IMR-90 (cell line): Measurements from ENCODE around the gene DYSF. TPM values are rescaled to one million over a fixed set of nuclear protein-coding genes. Genes with fewer than 3 reads are reported as not detected.

ENCODE experiments used
- ATAC-seq: fragments of 200-7000 bp; cut with Tn5 transposase; 2 replicates; pipeline ENCODE4 v1.9.1; 2020; ENCODE audit warnings: low read depth, mild to moderate bottlenecking, moderate library complexity
- BruUV-seq: library from RNA; stranded (reverse); fragments of 400-500 nt; replicated peaks from 2 replicates; lab custom pipeline; 2021; lab: Mats Ljungman, UMichigan
- CTCF ChIA-PET: fragments of 300-600 bp; formaldehyde crosslinking; extraction: SDS; loops from one replicate; lab custom pipeline; 2021; ENCODE audit warnings: antibody characterized with exemption; lab: Yijun Ruan, JAX
- POLR2A ChIA-PET: fragments of 300-600 bp; sonication (Branson Sonifier 250); formaldehyde crosslinking; loops from one replicate; lab custom pipeline; 2022; ENCODE audit warnings: antibody characterized with exemption; ENCODE audit not compliant: unreplicated experiment; lab: Charles Lee
- DNase-seq: peaks from one replicate; pipeline ENCODE4 v3.0.0; 2013
- H2AFZ ChIP-seq: replicated peaks from 2 replicates; pipeline ENCODE3; 2013; ENCODE audit warnings: low read length, mild to moderate bottlenecking; ENCODE audit not compliant: poor library complexity
- H2AK5ac ChIP-seq: 2 replicates; pipeline ENCODE4 v1.6.1; 2013; ENCODE audit warnings: low read depth, low read length, inconsistent platforms
- H2AK9ac ChIP-seq: replicated peaks from 2 replicates; pipeline ENCODE3; 2013; ENCODE audit warnings: mild to moderate bottlenecking, low read depth, low read length, moderate library complexity; ENCODE audit not compliant: poor library complexity
- H2BK120ac ChIP-seq: 2 replicates; pipeline ENCODE4 v1.6.1; 2013; ENCODE audit warnings: low read depth, low read length, inconsistent platforms
- H2BK15ac ChIP-seq: 3 replicates; pipeline ENCODE4 v1.6.1; 2013; ENCODE audit warnings: low read depth, low read length, inconsistent platforms
- H2BK20ac ChIP-seq: 2 replicates; pipeline ENCODE4 v1.6.1; 2013; ENCODE audit warnings: low read depth, mild to moderate bottlenecking, inconsistent platforms, low read length, moderate library complexity
- H2BK5ac ChIP-seq: 2 replicates; pipeline ENCODE4 v1.6.1; 2013; ENCODE audit warnings: mild to moderate bottlenecking, low read depth, low read length, inconsistent platforms; ENCODE audit not compliant: poor library complexity, severe bottlenecking
- H3K14ac ChIP-seq: replicated peaks from 2 replicates; pipeline ENCODE4 v1.6.1; 2013; ENCODE audit warnings: low read depth, low read length, inconsistent platforms
- H3K18ac ChIP-seq: 2 replicates; pipeline ENCODE4 v1.6.1; 2013; ENCODE audit warnings: low read depth, low read length, control low read depth
- H3K23ac ChIP-seq: 2 replicates; pipeline ENCODE4 v1.6.1; 2013; ENCODE audit warnings: low read depth, low read length, inconsistent platforms
- H3K27ac ChIP-seq: 2 replicates; pipeline ENCODE4 v1.5.1; 2013; ENCODE audit warnings: mild to moderate bottlenecking, control low read depth, low read length; ENCODE audit not compliant: insufficient read depth
- H3K27me3 ChIP-seq: 2 replicates; pipeline ENCODE4 v1.6.1; 2013; ENCODE audit warnings: low read length; ENCODE audit not compliant: control insufficient read depth, insufficient read depth
- H3K36me3 ChIP-seq: 2 replicates; pipeline ENCODE4 v1.6.1; 2013; ENCODE audit warnings: low read length, mixed read lengths; ENCODE audit not compliant: control insufficient read depth, insufficient read depth
- H3K4ac ChIP-seq: 2 replicates; pipeline ENCODE4 v1.6.1; 2013; ENCODE audit warnings: low read depth, low read length, inconsistent platforms
- H3K4me1 ChIP-seq: 2 replicates; pipeline ENCODE4 v1.6.1; 2013; ENCODE audit warnings: low read length, mixed read lengths; ENCODE audit not compliant: control insufficient read depth, insufficient read depth
- H3K4me2 ChIP-seq: 2 replicates; pipeline ENCODE4 v1.6.1; 2013; ENCODE audit warnings: low read depth, mild to moderate bottlenecking, control low read depth, low read length, moderate library complexity
- H3K4me3 ChIP-seq: 2 replicates; pipeline ENCODE4 v1.5.1; 2013; ENCODE audit warnings: low read depth, mild to moderate bottlenecking, control low read depth, low read length, moderate library complexity; ENCODE audit not compliant: insufficient read depth
- H3K56ac ChIP-seq: 2 replicates; pipeline ENCODE4 v1.6.1; 2013; ENCODE audit warnings: low read length, inconsistent platforms; ENCODE audit not compliant: insufficient read depth; ENCODE audit errors: extremely low read depth
- H3K79me1 ChIP-seq, 2 experiments: 2 replicates each; pipeline ENCODE4 v1.6.1; 2013; ENCODE audit warnings: low read length in 2 of 2, inconsistent platforms in 1 of 2, low read depth in 1 of 2
- H3K9ac ChIP-seq: 2 replicates; pipeline ENCODE4 v1.6.1; 2013; ENCODE audit warnings: low read depth, low read length, control low read depth
- H3K9me1 ChIP-seq: 2 replicates; pipeline ENCODE4 v1.6.1; 2013; ENCODE audit warnings: low read length, inconsistent platforms; ENCODE audit not compliant: insufficient read depth
- H3K9me3 ChIP-seq: 2 replicates; pipeline ENCODE4 v1.6.1; 2013; ENCODE audit warnings: low read length; ENCODE audit not compliant: control insufficient read depth, insufficient read depth
- H4K20me1 ChIP-seq: 2 replicates; pipeline ENCODE4 v1.6.1; 2013; ENCODE audit warnings: low read length, inconsistent platforms; ENCODE audit not compliant: insufficient read depth
- H4K5ac ChIP-seq: 2 replicates; pipeline ENCODE4 v1.6.1; 2013; ENCODE audit warnings: mild to moderate bottlenecking, low read depth, low read length, control low read depth
- H4K8ac ChIP-seq, 2 experiments: 2 replicates each; pipeline ENCODE4 v1.6.1; 2013; ENCODE audit warnings: low read depth in 2 of 2, low read length in 2 of 2, control low read depth in 1 of 2, inconsistent platforms in 1 of 2
- H4K91ac ChIP-seq: 2 replicates; pipeline ENCODE4 v1.6.1; 2013; ENCODE audit warnings: low read depth, low read length, inconsistent platforms; ENCODE audit not compliant: insufficient read depth
- FOS ChIP-seq: fragments of 150-350 bp; IDR thresholded peaks from 2 replicates; pipeline ENCODE4 v1.6.1; 2016; ENCODE audit warnings: low read depth, low read length
- MAFK ChIP-seq: IDR thresholded peaks from 2 replicates; pipeline ENCODE4 v1.6.1; 2012; ENCODE audit warnings: low read depth, low read length, improper control_type of control experiment
- NFE2L2 ChIP-seq: fragments of 150-350 bp; IDR thresholded peaks from 2 replicates; pipeline ENCODE4 v1.6.1; 2016; ENCODE audit warnings: low read depth, mild to moderate bottlenecking, low read length
- RCOR1 ChIP-seq: IDR thresholded peaks from 2 replicates; pipeline ENCODE4 v1.6.1; 2012; ENCODE audit warnings: mild to moderate bottlenecking, low read length, improper control_type of control experiment; ENCODE audit not compliant: insufficient replicate concordance
- SMC3 ChIP-seq: fragments of 150-350 bp; IDR thresholded peaks from 2 replicates; pipeline ENCODE4 v1.6.1; 2016; ENCODE audit warnings: low read depth, mild to moderate bottlenecking, antibody characterized with exemption, low read length, moderate library complexity
- WGBS, 2 experiments: methylation state at CpG; one replicate each; pipeline versions ENCODE4 v1.1.5 to v1.1.7; 2013; ENCODE audit warnings: missing lambda C conversion rate in 2 of 2; ENCODE audit not compliant: insufficient read length in 1 of 2; ENCODE audit errors: extremely low coverage in 2 of 2; 5-methylcytosine and 5-hydroxymethylcytosine counted together
- dilution Hi-C: fragments of 300-500 bp; cut with HindIII; formaldehyde crosslinking; loops from one replicate; pipeline ENCODE4 v1.14.3; 2018; ENCODE audit warnings: low sequenced_read_pairs; ENCODE audit not compliant: unreplicated experiment
- in situ Hi-C: fragments of 300-500 bp; cut with MboI; formaldehyde crosslinking; loops from 3 replicates; pipeline ENCODE4 v1.14.3; 2019; ENCODE audit warnings: low sequenced_read_pairs, inconsistent platforms, mixed read lengths
- intact Hi-C: fragments of 100-400 bp; cut with micrococcal nuclease; formaldehyde crosslinking; loops from 2 replicates; pipeline ENCODE4 v1.10.0; 2022
- polyA plus RNA-seq, 3 experiments: library from polyadenylated mRNA; depleted of rRNA; stranded (reverse); fragments of >200 nt; gene quantifications; 2 replicates each; pipeline ENCODE4 v1.2.3, GENCODE V29; 2012; ENCODE audit warnings: low replicate concordance in 1 of 3
- total RNA-seq: library from RNA; depleted of rRNA; stranded (reverse); fragments of >200 nt; gene quantifications from 2 replicates; pipeline ENCODE4 v1.2.3, GENCODE V29; 2012
- TF ChIP-seq, protein P1 (sequence below): fragments of 150-350 bp; IDR thresholded peaks from 2 replicates; pipeline ENCODE4 v1.6.1; 2017; ENCODE audit warnings: mild to moderate bottlenecking, antibody characterized with exemption, low read length, low read depth
- TF ChIP-seq, protein P2 (sequence below): conservative IDR thresholded peaks from 2 replicates; pipeline ENCODE4 v1.5.1; 2012; ENCODE audit warnings: mild to moderate bottlenecking, low read depth, low read length, improper control_type of control experiment

The DYSF gene
- total and polyA plus RNA-seq, 2 of the 4 experiments (the other 2 are of a cell fraction), result 0.09 to 0.18 TPM

DNA sequence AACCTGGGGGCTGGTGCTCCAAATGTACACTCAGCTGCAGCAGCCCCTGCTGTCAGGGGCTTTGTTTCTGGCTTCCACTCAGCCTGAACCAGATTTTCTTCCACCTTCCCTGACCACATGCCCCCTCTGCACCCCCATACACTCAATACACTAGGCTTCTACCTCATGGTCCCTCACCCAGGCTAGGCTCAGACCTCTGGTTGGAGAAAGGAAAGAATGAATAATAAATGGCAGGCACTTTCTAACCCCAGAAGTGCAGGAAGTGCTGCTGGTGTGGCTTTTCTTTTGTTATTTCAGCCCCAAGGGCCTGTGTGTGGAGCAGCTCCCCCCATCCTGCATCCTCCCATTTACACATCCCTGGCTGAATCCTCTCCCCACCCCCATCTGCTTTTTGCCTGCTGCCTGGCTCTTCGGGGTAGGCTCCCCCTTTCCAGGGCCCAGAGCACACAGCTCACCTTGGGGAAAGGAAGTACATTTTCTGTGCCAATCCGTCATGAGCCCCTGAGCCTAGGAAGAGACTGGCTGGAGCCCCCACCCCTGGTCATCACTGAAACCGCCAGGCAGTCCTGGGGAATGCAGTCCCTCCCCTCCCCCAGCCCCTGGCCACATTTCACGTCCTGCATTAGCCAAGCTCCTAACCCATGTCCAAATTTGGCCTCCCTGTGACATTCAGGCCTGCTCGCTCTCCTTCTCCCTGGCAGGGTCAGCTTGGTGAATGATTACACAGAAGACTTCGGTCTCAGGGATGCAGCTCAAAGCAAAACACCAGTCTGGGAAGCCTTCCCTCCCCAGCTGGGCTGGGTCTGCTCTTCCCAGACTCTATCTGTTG, 2.6 kb downstream of the DYSF start:
- BruUV-seq, result no TSS peak
- H3K27me3 ChIP-seq, result peaks cover 38% of the 10 kb centered on the region
- no peak overlapping the region for H3K56ac ChIP-seq
- H3K36me3 ChIP-seq, result no peaks in the 10 kb centered on the region
- dilution Hi-C loops, result no loop called here
- ChIA-PET CTCF (no interaction called here), POLR2A (no interaction called here)
- no peak overlapping the region for H2AFZ ChIP-seq
- no peak for ATAC-seq
- no peak overlapping the region for H2BK5ac ChIP-seq
- H4K5ac ChIP-seq, result no peak overlapping the region
- H3K18ac ChIP-seq, result no peak overlapping the region
- H2BK15ac ChIP-seq, result no peak overlapping the region
- no peak overlapping the region for H4K91ac ChIP-seq
- no peak overlapping the region for H3K27ac ChIP-seq
- no peaks in the 10 kb centered on the region for H4K20me1 ChIP-seq
- no peak overlapping the region for H3K4ac ChIP-seq
- H3K4me1 ChIP-seq, result peaks cover 5% of the 10 kb centered on the region; the same call in 1 of the 2 replicates
- intact Hi-C loops, result no loop called here
- H2BK20ac ChIP-seq, result no peak overlapping the region
- H3K9ac ChIP-seq, result no peak overlapping the region
- no peaks in the 10 kb centered on the region for H3K9me3 ChIP-seq
- no peaks in the 10 kb centered on the region for H3K79me1 ChIP-seq
- H4K8ac ChIP-seq, result no peak overlapping the region
- TF ChIP-seq FOS (no peak), SMC3 (no peak), RCOR1 (no peak), MAFK (no peak), NFE2L2 (no peak)
- TF ChIP-seq, protein P1, sequence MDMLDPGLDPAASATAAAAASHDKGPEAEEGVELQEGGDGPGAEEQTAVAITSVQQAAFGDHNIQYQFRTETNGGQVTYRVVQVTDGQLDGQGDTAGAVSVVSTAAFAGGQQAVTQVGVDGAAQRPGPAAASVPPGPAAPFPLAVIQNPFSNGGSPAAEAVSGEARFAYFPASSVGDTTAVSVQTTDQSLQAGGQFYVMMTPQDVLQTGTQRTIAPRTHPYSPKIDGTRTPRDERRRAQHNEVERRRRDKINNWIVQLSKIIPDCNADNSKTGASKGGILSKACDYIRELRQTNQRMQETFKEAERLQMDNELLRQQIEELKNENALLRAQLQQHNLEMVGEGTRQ, result no peak
- TF ChIP-seq, protein P2, sequence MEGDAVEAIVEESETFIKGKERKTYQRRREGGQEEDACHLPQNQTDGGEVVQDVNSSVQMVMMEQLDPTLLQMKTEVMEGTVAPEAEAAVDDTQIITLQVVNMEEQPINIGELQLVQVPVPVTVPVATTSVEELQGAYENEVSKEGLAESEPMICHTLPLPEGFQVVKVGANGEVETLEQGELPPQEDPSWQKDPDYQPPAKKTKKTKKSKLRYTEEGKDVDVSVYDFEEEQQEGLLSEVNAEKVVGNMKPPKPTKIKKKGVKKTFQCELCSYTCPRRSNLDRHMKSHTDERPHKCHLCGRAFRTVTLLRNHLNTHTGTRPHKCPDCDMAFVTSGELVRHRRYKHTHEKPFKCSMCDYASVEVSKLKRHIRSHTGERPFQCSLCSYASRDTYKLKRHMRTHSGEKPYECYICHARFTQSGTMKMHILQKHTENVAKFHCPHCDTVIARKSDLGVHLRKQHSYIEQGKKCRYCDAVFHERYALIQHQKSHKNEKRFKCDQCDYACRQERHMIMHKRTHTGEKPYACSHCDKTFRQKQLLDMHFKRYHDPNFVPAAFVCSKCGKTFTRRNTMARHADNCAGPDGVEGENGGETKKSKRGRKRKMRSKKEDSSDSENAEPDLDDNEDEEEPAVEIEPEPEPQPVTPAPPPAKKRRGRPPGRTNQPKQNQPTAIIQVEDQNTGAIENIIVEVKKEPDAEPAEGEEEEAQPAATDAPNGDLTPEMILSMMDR, result no peak
- DNase-seq, result no peak
- H3K4me2 ChIP-seq, result no peak overlapping the region
- no peak overlapping the region for H2AK9ac ChIP-seq
- H3K4me3 ChIP-seq, result no peak overlapping the region
- no peaks in the 10 kb centered on the region; the same call in 1 of the 2 replicates for H3K9me1 ChIP-seq
- WGBS, 2 experiments, result 50% methylated on average over 2 of the region's 6 CpGs; no CpG with 5 or more reads in 1 of the 2 experiments
- no peak overlapping the region for H3K23ac ChIP-seq
- in situ Hi-C loops, result no loop called here
- no peak overlapping the region for H3K14ac ChIP-seq
- H2AK5ac ChIP-seq, result no peak overlapping the region
- H2BK120ac ChIP-seq, result no peak overlapping the region
